ENCODE results near the gene POPDC2. TPM values are rescaled to one million over a fixed set of nuclear protein-coding genes. Genes with fewer than 3 reads are reported as not detected.

POPDC2 gene
- total RNA-seq, 4 donors from 2014 or later: 0.18 to 3.8 (median 0.91) TPM; not detected in 1

DNA sequence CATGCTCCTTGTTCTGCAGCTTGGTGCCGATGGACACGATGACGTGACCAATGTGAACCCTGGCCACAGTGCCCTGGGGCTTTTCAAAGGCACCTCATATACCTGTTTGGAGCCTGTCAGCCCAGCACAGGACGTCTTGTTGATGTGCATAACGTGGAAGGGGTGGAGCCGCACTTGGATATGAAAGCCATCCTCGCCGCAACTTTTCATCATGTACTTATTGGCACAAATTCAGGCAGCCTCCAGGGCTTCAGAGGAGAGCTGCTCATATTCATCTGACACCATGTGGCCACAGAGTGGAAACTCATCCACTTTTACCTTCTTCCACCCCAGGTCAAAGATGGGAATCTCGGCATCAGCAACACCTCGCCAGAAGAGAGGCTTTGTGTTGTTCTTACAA lies 24.7 kb downstream of the POPDC2 start:
- intact Hi-C loops (cut with DNase I): no loop called here
- no peaks in the 10 kb centered on the region for H3K9me3 ChIP-seq
- no peak overlapping the region for H3K4me3 ChIP-seq
- H3K4me1 ChIP-seq: peaks cover 7 to 42% (median 41%) of the 10 kb centered on the region in 3 donors
- H3K36me3 ChIP-seq: no peaks in the 10 kb centered on the region
- no peaks in the 10 kb centered on the region for H3K27me3 ChIP-seq
- DNase-seq: no peak
- H3K27ac ChIP-seq: peak overlapping the region in 3 of 4 donors; percentile 51 to 91 (median 67)
- TF ChIP-seq, protein P1, sequence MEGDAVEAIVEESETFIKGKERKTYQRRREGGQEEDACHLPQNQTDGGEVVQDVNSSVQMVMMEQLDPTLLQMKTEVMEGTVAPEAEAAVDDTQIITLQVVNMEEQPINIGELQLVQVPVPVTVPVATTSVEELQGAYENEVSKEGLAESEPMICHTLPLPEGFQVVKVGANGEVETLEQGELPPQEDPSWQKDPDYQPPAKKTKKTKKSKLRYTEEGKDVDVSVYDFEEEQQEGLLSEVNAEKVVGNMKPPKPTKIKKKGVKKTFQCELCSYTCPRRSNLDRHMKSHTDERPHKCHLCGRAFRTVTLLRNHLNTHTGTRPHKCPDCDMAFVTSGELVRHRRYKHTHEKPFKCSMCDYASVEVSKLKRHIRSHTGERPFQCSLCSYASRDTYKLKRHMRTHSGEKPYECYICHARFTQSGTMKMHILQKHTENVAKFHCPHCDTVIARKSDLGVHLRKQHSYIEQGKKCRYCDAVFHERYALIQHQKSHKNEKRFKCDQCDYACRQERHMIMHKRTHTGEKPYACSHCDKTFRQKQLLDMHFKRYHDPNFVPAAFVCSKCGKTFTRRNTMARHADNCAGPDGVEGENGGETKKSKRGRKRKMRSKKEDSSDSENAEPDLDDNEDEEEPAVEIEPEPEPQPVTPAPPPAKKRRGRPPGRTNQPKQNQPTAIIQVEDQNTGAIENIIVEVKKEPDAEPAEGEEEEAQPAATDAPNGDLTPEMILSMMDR (IDR thresholded peaks at IDR 0.05): no peak
- TF ChIP-seq POLR2A (IDR thresholded peaks at IDR 0.05): no peak
- 81 to 91% methylated on average over 7 to 9 of the region's 10 CpGs for WGBS, 2 donors

DNA sequence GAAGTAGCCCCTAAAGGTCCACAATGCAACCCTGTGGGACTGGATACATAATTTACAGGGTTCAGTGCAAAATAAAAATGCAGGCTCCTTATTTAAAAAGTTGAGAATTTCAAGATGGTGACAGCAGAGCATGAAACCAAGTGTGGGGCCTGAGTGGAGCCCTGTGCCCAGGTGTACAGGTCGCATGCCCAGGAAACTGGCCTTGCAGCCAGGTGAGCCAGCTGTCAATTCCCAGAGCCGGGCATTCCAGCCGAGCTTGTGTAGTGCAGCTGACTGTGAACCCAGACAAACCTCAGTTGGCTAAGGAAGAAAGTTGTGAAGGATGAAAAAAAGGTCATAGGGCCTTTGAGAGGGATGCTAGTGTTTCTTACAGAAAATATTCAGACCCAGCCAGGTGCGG lies 27.6 kb downstream of the POPDC2 start:
- peaks cover 3 to 47% (median 38%) of the 10 kb centered on the region in 3 donors for H3K4me1 ChIP-seq
- no peak overlapping the region for H3K27ac ChIP-seq
- no peak overlapping the region for H3K4me3 ChIP-seq
- 87 to 88% methylated on average over 4 of the region's 4 CpGs for WGBS, 2 donors
- no peak for DNase-seq
- H3K9me3 ChIP-seq: no peaks in the 10 kb centered on the region
- TF ChIP-seq, protein P1 (IDR thresholded peaks at IDR 0.05): no peak
- no peak for TF ChIP-seq POLR2A (IDR thresholded peaks at IDR 0.05)
- no peaks in the 10 kb centered on the region for H3K36me3 ChIP-seq
- H3K27me3 ChIP-seq: no peaks in the 10 kb centered on the region
- intact Hi-C loops (cut with DNase I): no loop called here

DNA sequence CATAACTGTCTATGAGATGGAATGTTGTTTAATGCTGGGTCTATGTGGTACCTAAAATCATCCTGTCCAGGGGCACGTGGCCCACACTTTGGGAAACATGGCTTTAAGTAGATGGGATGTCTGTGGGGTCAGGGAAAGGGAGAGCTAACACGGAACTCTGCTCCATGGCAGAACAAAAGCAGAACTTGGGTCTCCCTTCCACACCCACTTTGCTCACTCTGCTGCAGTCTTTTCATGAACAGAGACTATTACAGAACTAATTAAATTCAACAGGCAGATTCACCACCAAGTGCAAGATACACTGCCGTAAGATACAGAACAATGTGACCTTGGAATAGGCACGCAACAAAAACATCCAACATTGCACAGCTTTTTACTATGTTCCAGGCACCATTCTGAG lies 28.2 kb downstream of the POPDC2 start:
- Histone ChIP-seq H3K4me1 (peaks cover 0 to 47% (median 33%) of the 10 kb centered on the region in 3 donors), H3K9me3 (no peaks in the 10 kb centered on the region), H3K27ac (no peak overlapping the region), H3K27me3 (no peaks in the 10 kb centered on the region), H3K36me3 (no peaks in the 10 kb centered on the region), H3K4me3 (no peak overlapping the region)
- intact Hi-C loops (cut with DNase I): no loop called here
- TF ChIP-seq POLR2A (IDR thresholded peaks at IDR 0.05): no peak
- TF ChIP-seq, protein P1 (IDR thresholded peaks at IDR 0.05): no peak
- DNase-seq: no peak
- 75 to 99% methylated on average over 4 of the region's 4 CpGs for WGBS, 2 donors

DNA sequence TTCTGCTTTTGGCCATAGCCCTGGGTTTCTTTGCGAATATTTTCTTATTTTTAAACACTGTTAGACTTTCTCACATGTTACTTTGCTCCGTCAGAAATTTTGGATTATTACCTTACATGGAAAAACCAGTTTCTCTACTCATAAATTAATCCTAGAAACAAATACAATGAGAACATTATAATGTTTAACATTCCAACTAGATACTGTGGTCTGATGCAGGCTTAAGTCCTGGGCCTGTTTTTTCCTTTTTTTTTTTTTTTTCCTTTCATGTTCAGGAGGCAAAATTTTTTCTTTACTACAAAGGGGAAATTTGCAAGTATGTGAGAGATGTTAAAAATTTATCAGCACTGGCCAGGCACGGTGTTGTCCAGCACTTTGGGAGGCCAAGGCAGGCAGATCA lies 28.9 kb downstream of the POPDC2 start:
- DNase-seq: no peak
- intact Hi-C loops (cut with DNase I): no loop called here
- Histone ChIP-seq H3K27ac (no peak overlapping the region), H3K4me1 (peaks cover 0 to 47% (median 26%) of the 10 kb centered on the region in 3 donors), H3K27me3 (no peaks in the 10 kb centered on the region), H3K4me3 (no peak overlapping the region), H3K9me3 (no peaks in the 10 kb centered on the region), H3K36me3 (no peaks in the 10 kb centered on the region)
- TF ChIP-seq, protein P1 (IDR thresholded peaks at IDR 0.05): no peak
- TF ChIP-seq POLR2A (IDR thresholded peaks at IDR 0.05): no peak
- 44 to 46% methylated on average over 3 of the region's 3 CpGs for WGBS, 2 donors

DNA sequence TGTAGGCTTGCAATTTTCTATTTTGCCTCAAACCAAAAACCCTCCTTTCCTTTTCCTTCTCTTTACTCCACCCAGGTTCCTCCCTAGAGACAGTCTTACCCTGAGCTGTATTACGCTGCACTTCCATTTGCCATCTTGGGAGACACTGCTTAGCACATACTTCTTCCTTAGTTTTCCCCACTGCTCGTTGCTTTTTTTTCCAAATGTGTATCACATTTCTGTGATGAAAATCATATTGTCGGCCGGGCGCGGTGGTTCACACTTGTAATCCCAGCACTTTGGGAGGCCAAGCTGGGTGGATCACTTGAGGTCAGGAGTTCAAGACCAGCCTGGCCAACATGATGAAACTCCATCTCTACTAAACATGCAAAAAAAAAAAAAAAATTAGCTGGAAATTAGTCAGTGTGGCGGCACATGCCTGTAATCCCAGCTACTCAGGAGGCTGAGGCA lies 29.5 kb downstream of the POPDC2 start:
- no peaks in the 10 kb centered on the region for H3K36me3 ChIP-seq
- no peak overlapping the region for H3K4me3 ChIP-seq
- no peaks in the 10 kb centered on the region for H3K27me3 ChIP-seq
- peak overlapping the region in 3 of 4 donors; percentile 45 to 80 (median 58) for H3K27ac ChIP-seq
- TF ChIP-seq, protein P1 (IDR thresholded peaks at IDR 0.05): no peak
- no peak for TF ChIP-seq POLR2A (IDR thresholded peaks at IDR 0.05)
- no peaks in the 10 kb centered on the region for H3K9me3 ChIP-seq
- peaks cover 0 to 43% (median 23%) of the 10 kb centered on the region in 3 donors for H3K4me1 ChIP-seq
- 67 to 86% methylated on average over 3 to 7 of the region's 7 CpGs for WGBS, 2 donors
- intact Hi-C loops (cut with DNase I): no loop called here
- DNase-seq: no peak
